Hippocampal formation (tissue), 2 donors: ENCODE measurements around the gene HES3.

ENCODE experiments used
- DNase-seq, 2 donors: peaks; one replicate each; lab custom pipeline; 2025; lab: John Stamatoyannopoulos, UW

HES3 gene, protein sequence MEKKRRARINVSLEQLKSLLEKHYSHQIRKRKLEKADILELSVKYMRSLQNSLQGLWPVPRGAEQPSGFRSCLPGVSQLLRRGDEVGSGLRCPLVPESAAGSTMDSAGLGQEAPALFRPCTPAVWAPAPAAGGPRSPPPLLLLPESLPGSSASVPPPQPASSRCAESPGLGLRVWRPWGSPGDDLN

DNA sequence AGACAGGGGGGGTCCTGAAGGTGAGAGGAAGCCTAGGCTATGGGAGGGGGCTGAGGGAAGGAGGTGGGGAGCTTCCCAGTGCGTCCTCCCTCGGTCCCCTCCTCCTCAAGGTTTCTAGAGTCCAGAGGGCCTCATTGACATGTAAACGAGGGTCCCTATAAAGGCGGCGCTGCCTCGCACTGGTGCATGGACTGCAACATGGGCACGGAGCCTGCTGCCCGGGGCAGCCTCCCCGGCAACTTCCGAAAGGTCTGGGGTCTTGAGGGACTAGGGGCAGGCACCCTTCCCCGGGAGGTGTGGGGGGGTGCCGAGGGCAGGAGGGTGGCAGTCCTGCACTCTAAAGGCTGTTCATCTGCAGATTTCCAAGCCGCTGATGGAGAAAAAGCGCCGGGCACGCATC lies at the start of gene HES3:
HES3 (plus strand) TSS at position 187 of the 400 bp plus-strand sequence; CDS start at position 374, 187 bp downstream.
- DNase-seq: no peak

DNA sequence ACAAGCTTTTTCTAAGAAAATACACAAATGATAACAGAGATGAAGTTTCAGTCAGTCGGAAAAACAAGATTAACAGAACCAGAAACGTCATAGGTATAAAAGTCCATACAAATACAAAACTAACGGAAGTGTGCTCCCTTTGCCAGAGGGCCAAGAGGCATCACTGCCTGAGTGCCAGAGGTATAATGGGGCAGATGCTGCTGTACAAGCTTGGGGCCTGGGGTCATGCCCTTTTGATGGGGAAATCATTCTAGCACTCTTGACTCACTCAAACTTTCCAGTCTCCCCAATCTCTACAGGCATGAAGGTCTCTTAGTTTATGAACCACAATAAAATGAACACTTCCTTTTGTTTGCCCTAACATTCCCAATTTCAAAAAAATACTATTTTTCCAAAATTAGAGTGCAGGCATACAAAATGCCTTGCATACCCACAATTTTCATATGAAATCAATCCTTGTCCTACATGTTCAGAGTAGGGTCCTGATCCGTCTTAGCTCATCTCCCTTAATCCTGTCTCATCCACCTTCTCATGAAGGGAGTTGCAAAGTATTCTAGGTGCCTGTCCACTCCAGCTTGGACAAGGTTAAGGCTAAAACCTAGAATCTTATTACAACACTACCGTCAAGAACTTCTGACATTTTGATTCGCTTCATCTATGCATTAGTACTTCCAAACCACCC lies 46.1 kb upstream of the HES3 start:
- DNase-seq: no peak

DNA sequence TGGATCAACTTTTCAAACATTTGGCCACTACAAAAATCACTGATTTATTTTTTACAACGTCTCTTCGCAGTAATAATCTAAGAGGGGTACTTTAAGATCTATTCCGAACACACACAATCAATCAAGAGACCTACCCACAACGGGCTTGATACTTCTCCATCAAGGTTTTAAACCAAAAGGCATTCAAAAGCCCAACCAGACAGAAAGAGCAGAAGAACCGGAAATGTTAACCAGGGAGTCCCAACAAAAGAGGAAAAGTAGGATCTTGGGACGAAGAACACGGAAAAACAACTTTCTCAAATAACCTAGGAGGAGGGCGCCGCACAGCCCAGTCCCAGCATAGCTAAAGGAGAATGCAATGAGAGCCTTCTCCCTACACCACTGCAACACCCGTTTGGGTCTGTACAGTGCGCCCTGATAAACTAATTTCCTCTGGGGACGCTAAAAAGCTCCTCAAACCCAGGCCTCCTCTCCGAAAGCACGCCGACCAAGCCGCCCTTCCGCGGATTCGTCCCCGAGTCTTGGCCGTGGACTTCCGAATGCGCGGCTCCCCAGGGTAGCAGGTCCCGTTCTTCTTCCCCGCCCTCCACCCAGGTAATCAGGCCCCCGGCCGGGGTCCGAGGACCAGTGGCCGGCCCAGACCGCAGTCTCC lies 45.2 kb upstream of the HES3 start:
- no peak for DNase-seq

DNA sequence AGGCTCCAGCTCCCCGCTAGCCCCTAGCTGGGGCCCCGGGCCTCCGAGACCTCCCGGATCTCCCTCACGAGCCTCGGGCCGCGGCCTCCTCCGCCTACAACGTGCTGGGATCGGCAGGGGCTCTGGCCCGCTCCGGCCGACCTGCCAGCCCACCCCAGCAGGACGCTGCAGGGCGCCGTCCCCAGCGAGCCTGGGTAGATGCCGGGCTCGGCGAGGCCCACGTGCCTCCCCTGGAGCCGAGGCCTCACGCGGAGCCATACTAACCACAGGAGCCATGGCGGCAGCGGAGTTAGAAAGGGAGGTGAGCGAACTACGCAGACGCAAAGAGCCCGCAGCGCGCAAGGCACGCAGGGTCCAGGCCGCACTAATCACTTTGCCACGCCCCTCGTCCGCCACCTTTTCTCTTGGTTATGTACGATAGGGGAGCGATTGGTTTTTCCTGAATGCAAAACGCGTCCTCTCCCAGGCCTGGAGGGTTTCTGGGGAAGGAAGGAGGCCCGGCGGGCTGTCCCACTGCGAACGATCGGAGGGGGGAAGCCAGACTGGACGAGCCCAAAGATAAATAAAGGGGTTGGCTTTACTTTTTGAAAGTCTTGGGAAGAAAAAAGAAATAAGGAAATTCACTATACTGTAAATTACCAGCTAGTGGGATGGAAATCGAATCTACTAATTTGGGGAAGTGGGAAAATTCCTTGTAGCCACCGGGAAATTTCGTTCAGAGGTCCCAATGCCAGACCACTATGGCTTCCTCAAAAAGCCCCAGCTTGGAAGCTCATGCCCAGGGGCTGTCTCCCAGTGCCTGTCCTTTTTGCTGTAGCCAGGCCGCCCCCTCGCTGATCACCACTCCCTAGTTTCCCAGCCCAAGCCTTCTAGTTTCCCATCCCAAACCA lies 44.4 kb upstream of the HES3 start, which contains the start of gene RPL22:
RPL22 (minus strand) TSS at position 298 of the 890 bp plus-strand sequence; CDS start at position 276, 22 bp downstream.
- peak; percentile 95 to 99 for DNase-seq

DNA sequence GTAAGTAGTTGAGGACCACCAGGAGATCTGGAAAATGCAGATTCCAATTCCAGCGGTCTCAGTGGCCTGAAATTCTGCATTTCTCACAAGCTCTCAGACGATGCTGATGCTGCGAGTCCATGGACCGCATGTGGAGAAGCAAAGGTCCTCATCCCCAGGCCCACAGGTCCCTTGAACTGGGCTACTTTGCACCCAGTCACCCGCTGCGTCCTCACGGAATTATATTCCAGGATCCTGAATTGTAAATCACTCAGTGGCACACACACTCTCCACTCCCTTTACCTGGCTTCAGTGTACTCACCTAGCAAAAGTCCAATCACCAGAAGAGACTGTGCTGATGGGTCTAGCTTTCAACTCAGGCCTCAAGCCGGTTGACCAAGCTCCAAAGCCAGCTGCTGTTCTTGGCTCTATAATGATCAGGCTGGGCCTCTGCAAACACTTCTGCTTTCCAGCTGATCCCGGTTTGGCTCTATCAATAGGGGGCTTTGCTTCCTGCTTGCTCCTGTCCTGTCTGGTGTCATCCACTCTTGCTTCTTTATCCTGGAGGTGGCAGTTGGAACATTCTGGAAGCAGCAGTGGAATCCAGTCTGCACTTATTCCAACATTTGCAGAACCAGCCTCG lies 43.7 kb upstream of the HES3 start:
- DNase-seq: no peak

DNA sequence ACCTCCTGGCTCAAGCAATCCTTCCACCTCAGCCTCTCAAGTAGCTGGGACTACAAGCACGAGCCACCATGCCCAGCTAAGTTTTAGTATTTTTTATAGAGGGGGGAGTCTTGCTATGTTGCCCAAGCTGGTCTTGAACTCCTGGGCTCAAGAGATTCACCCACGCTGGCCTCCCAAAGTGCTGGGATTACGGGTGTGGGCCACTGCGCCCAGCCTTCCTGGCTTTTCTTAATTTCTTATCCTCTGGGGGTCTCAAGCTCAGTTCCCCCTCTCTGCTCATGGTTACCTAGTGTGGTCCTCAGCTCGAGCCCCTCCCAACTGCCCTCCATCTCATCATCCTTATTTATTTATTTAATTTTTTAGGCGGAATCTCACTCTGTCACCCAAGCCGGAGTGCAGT lies 41.7 kb upstream of the HES3 start:
- DNase-seq: no peak

DNA sequence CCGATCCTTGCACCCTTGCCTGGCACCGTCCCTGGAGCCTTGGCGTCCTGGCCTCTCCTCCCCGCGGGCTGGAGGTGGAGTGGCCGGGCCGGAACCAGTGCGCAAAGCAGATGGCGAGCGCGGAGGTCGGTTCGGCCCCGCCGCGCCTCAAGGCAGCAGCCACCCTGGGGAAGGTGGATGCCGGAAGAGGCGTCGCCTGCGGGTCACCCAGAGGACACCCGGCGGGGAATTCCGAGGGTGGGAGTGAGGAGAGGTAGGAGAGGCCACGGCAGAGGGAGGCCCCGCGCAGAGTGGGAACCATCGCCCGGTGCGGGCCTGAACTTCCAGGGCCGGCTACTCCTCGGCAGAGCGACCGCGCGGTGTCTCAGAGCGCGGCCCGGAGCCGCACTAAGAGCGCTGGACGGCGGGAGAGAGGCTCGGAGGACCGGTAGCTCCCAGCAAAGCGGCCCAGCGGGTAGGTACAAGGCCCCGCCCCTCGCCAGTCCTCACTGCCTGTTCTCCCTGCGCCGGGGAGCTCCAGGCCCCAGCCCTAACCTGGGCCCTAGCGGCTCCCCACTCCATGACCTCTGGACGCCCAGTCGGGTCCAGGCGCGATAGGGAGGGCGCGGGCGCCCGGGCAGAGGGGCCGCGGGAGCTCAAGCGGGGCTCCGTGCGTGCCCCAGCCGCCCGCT lies 38.0 kb upstream of the HES3 start, which contains the start of gene RNF207:
RNF207 (plus strand) TSS at position 271 of the 671 bp plus-strand sequence. CDS start 417 bp downstream, outside the sequence.
- DNase-seq: no peak

DNA sequence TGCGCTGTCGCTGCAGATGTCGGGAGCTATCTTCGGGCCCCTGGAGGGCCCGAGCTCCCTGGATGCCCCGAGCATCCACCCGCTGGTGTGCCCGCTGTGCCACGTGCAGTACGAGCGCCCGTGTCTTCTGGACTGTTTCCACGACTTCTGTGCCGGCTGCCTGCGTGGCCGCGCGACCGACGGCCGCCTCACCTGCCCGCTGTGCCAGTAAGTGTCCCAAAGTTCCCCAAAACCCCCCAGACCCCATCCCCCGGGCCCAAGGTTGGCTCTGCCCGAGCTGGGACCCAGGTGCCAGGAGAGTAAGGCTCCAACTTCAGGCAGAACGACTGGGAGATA lies 37.5 kb upstream of the HES3 start:
- no peak for DNase-seq

DNA sequence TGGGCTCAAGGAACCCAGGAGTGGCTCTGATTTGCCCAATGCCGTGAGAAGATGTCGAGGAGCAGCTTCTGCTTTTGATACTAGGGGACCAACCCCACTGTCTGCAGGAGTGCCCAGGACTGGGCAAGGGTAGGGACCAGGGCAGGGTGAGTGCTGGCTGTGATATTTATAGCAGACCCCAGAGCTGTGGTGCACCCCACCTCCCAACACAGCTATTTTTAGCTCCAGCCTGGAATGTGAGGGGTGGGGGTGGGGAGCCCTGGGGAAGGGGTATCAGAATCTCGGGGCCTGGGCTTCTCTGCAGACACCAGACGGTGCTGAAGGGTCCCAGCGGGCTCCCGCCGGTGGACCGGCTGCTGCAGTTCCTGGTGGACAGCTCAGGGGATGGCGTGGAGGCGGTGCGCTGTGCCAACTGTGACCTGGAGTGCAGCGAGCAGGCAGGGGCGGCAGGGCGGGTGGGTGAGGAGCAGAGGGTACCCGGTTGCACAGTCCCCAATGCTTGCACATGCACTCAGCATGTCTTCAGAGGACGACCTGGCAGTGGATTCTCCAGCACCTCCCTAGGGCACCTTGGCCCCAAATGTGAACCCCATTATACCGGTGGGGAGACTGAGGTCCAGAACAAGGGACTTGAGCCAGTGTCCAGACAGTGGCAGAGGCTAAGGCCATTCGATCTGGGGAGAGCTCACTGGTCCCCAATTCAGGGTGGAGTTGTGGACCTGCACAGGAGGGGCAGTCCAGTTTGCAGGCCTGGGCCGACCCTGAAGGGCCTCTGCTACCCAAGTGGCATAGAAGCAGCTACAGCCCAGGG lies 36.7 kb upstream of the HES3 start:
- no peak for DNase-seq

DNA sequence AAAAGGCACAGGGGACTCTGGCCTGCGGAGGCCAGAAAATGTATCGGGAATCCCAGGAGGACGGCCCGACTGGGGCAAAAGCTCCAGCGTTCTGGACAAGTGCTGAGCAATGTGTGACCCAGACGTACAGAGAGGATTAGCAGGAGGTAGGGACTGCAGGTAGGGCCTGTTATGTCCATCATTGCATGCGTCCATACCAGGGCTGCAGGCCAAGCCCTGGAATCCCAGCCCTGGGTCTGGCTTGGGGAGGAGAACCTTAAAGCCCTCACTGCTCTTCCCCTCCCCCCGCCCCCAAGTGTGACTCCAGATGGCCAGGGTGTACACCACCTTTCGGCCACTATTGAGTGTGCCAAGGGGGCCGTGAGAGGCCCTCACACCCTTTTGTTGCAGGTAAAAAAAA lies 36.1 kb upstream of the HES3 start:
- DNase-seq: no peak

DNA sequence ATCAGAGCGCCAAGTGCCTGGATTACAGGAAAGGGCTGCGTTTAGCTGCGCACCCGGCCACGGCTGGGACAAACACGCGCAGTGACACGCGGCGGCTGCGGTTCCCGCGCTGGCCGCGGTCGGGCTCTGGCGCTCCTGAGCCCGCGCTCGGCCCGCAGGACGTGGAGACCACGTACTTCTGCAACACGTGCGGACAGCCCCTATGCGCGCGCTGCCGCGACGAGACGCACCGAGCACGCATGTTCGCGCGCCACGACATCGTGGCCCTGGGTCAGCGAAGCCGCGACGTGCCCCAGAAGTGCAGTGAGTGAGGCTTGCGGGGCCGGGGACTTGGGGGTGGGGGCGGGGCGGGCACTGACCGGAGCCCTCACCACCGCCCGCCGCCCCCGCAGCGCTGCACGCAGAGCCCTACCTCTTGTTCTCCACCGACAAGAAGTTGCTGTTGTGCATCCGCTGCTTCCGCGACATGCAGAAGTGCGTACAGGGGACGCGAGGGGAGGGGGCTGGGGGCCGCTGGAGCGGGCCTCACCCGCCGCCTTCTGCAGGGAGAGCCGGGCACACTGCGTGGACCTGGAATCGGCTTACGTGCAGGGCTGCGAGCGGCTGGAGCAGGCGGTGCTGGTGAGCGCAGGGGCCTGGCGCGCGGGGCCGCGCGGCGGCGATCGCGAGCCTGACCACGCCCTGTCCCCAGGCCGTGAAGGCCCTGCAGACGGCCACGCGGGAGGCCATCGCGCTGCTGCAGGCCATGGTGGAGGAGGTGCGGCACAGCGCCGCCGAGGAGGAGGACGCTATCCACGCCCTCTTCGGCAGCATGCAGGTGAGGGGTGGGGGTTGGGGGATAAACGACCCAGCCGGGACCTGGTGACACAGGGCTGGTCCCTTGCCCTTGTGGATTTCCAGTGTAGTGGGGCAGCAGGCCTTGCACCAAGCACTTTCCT lies 35.0 kb upstream of the HES3 start:
- peak in 1 of 2 donors; percentile 9 for DNase-seq

DNA sequence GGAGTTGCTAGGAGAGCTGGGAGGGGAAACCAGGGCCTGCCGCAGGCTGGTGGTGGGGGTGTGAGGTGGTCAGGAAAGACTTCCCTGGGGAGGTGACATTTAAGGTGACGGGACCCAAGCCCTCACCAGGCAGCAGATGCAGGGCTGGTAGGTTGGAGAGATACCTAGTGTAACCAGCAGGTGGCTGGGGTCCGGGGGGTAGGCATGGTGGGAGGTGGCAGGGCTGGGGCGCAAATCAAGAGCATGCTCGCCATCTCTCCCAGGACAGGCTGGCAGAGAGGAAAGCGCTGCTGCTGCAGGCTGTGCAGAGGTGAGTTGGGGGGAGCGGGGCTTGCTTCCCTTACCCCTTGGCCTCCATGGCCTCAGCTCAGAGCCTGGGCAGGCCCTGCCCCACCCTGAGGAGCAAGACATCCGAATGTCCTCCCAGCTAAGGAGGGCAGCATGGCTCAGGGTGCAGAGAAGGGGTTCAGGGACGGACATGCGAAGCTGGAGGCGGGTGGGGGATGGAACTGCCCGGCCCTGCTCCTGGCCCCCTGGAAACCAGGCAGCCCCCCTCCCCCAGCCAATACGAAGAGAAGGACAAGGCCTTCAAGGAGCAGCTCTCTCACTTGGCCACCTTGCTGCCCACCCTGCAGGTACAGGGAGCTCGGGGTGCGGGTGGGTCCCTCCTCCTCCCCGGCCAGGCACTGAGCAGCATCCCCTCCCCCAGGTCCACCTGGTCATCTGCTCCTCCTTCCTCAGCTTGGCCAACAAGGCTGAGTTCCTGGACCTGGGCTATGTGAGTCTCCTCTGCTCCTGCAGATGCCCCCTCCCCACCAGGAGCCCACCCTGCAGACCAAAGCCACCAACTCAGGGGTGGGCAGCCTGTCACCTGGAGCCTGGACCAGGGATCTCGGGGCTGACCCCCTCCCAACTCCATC lies 34.1 kb upstream of the HES3 start:
- no peak for DNase-seq

DNA sequence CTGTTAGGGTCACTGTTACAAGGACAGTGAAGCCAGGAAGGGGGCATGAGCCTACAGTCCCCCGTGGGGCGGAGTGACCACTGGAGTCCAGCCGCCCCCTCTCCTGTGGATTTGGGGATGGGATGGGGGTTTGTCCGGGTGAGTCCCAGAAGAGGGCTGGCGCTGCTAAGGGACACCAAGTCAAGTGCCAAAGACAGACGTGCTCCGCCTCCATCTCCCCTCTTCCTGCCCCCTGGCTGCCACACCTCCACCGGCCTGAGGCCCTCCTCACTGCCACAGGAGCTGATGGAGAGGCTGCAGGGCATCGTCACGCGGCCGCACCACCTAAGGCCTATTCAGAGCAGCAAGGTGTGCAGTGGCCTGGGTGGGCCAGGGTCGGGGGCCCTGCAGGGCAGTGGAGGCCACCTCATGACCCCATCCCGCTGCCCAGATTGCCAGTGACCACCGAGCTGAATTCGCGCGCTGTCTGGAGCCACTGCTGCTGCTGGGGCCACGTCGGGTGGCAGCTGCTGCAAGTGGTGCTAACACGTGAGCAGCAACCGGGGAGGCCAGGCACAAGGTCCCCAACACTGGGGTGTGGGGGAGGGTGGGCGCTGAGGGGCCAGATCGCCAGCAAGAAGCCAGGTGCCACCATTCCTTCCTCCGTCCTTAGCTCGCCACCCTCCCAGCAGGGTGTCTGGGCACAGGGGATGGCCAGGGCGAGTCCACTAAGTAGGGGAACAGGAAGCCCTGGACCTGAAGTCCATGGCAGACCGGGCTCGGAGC lies 33.2 kb upstream of the HES3 start:
- no peak for DNase-seq

DNA sequence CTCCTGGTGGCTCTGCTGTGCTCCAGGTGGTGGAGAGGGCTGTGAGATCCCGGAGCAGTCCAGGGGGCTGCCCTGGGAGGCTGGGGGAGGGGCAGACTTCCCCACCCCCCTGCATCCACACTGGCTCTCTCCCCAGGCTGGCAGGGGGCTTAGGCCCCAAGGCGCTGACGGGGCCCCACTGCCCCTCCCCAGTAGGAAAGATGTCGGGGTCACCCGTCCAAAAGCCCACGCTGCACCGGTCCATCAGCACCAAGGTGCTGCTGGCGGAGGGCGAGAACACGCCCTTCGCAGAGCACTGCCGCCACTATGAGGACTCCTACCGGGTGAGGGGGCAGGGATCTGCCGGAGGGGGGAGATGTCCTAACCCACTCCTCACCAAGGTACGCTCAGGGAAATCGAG lies 32.2 kb upstream of the HES3 start:
- no peak for DNase-seq

DNA sequence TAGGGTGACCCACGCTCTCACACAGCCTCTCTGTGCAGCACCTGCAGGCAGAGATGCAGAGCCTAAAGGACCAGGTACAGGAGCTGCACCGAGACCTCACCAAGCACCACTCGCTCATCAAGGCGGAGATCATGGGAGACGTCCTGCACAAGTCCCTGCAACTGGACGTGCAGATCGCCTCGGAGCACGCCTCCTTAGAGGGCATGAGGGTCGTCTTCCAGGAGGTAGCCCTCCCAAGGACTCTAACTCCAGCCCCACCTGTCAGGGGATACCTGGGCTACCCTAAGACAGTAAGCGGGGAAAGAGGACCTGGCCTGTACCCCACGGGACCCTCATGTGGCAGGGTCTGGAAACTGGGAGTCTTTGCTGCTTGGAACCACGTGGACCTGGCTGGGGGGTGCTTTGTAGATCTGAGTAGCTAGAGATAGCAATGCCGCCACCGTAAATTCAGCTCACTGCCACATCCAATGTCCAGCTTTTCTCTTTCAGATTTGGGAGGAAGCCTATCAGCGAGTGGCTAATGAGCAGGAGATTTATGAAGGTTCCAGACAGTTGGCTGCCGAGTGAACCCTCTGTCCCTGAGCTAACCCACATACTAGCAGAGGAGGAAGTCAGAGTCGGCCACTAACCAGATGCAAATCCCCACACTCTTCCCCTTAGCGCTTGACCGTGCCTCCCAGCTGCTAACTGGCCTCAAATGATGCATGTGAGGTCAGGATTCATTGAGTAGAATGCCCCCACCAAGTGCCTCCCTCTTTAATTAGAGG lies 31.6 kb upstream of the HES3 start:
- DNase-seq: no peak

DNA sequence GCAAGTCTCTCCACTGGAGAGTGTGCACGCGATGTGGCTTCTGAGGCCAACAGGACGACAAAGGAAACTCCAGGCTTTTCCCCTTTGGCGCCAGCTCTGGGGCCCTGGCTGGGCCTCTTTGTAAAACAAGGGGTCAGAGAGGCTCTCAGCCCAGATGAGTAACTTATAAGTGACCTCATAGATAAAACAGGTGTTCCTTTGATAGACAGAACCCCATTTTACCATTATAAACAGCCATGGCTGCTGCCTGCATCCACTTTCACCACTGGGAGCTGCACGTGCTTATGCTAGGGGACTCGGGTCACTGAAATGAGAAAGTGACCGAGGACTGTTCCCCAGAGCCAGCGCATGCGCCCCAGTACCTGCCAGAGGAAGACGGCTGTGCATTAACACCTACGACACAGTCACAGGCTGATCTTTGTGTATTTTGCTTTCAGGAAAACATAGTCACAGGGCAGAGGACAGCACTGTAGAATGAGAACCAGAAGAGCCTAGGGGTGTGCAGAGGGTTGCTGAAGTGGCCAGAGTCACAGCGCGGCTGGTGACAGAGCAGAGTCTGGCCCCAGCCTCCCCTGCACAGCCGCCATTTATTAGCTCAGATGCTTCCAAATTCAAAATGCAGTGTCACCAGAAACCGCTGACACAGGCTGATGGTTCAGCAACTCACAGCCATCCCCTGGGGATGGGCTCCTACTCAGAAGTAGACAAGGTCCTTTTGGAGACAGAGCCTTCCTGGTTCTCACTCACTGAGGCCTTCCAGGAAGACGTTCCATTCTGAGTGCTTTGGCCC lies 25.4 kb upstream of the HES3 start:
- no peak for DNase-seq
